CD4-positive, alpha-beta T cell (primary cell): ENCODE data around the gene BLTP3B. TPM values are rescaled to one million over a fixed set of nuclear protein-coding genes. Genes with fewer than 3 reads are reported as not detected.

Experiments
- ATAC-seq: fragments of 200-7000 bp; cut with Tn5 transposase; one replicate; pipeline ENCODE4 v1.10.0; 2022; ENCODE audit warnings: mild to moderate bottlenecking; ENCODE audit not compliant: poor library complexity
- CTCF ChIA-PET: fragments of 350-600 bp; sonication (Branson Sonifier 250); formaldehyde crosslinking; loops from one replicate; lab custom pipeline; 2021; ENCODE audit warnings: antibody characterized with exemption, inconsistent platforms; lab: Charles Lee
- POLR2A ChIA-PET: fragments of 350-600 bp; sonication (Branson Sonifier 250); formaldehyde crosslinking; loops from one replicate; lab custom pipeline; 2021; ENCODE audit warnings: antibody characterized with exemption, inconsistent platforms; lab: Charles Lee
- DNase-seq, 14 experiments: peaks; one replicate each; pipeline ENCODE4 v3.0.0-alpha.2; 2013 to 2020; ENCODE audit warnings: mixed read lengths in 2 of 14
- H3K27ac ChIP-seq, 2 donors: one replicate each; pipeline versions ENCODE4 v1.5.1 to v1.7.0; 2013; ENCODE audit warnings: low read length in 2 of 2, low read depth in 1 of 2, mild to moderate bottlenecking in 1 of 2
- H3K27me3 ChIP-seq, 2 experiments: 1 replicate in 1 of 2; 2 replicates in 1 of 2; pipeline versions ENCODE4 v1.6.1 to v1.7.0; 2013; ENCODE audit warnings: low read length in 2 of 2, control low read depth in 1 of 2, mild to moderate bottlenecking in 1 of 2, moderate library complexity in 1 of 2; ENCODE audit not compliant: insufficient read depth in 2 of 2, control insufficient read depth in 1 of 2
- H3K36me3 ChIP-seq: one replicate; pipeline ENCODE4 v1.6.1; 2013; ENCODE audit warnings: low read length, control low read depth; ENCODE audit not compliant: insufficient read depth
- H3K4me1 ChIP-seq: one replicate; pipeline ENCODE4 v1.6.1; 2013; ENCODE audit warnings: low read length, control low read depth; ENCODE audit not compliant: insufficient read depth
- H3K4me3 ChIP-seq: one replicate; pipeline ENCODE4 v1.5.1; 2013; ENCODE audit warnings: mild to moderate bottlenecking, low read length, moderate library complexity
- H3K9me3 ChIP-seq, 2 experiments: 1 replicate in 1 of 2; 2 replicates in 1 of 2; pipeline versions ENCODE4 v1.6.1 to v1.7.0; 2013; ENCODE audit warnings: low read length in 2 of 2, mild to moderate bottlenecking in 2 of 2, control low read depth in 1 of 2, moderate library complexity in 1 of 2; ENCODE audit not compliant: control insufficient read depth in 1 of 2, insufficient read depth in 1 of 2
- H3K27ac Mint-ChIP-seq: one replicate; pipeline ENCODE4 v1.8.0; 2020; ENCODE audit warnings: mixed read lengths
- H3K27me3 Mint-ChIP-seq: one replicate; pipeline ENCODE4 v1.8.0; 2021; ENCODE audit warnings: mixed read lengths
- H3K36me3 Mint-ChIP-seq: one replicate; pipeline ENCODE4 v1.8.0; 2021; ENCODE audit warnings: low read depth, mixed read lengths
- H3K4me1 Mint-ChIP-seq: one replicate; pipeline ENCODE4 v1.8.0; 2021; ENCODE audit warnings: low read depth, mixed read lengths
- H3K4me3 Mint-ChIP-seq: one replicate; pipeline ENCODE4 v1.8.0; 2020; ENCODE audit warnings: mild to moderate bottlenecking, mixed read lengths
- H3K9me3 Mint-ChIP-seq: one replicate; pipeline ENCODE4 v1.8.0; 2020; ENCODE audit warnings: mixed read lengths
- intact Hi-C, 2 experiments: fragments of 100-400 bp; cut with DNase I in 1 of 2; cut with micrococcal nuclease in 1 of 2; formaldehyde crosslinking; loops; one replicate each; pipeline versions ENCODE4 v1.15.1 to v1.9.0; 2023 to 2025; cut with DNase I, micrococcal nuclease
- total RNA-seq, 174 experiments: library from RNA in 2 of 174; stranded (reverse) in 2 of 174; gene quantifications; one replicate each; pipeline ENCODE4 v1.2.3 and lab custom pipeline; 2021 to 2026
- TF ChIP-seq, protein P1 (sequence below): fragments of 200-600 bp; IDR thresholded peaks from one replicate; pipeline ENCODE4 v1.8.0; 2022; ENCODE audit warnings: antibody characterized with exemption, mild to moderate bottlenecking

The BLTP3B gene
- total RNA-seq, 2 experiments from 2014 or later = 23.0 to 23.4 TPM

GRCh38 chr12:100157427-100157821 is 14.8 kb upstream of the BLTP3B start:
- H3K9me3 ChIP-seq = no peaks in the 10 kb centered on the region
- no peaks in the 10 kb centered on the region for H3K36me3 Mint-ChIP-seq
- ChIA-PET POLR2A (no interaction called here), CTCF (no interaction called here)
- no peaks in the 10 kb centered on the region for H3K36me3 ChIP-seq
- intact Hi-C loops = loop anchor here in 1 of 2 experiments (10.0 kb wide), 1 partner anchor 397 kb away; no protein-coding TSS in a partner anchor
- TF ChIP-seq, protein P1, sequence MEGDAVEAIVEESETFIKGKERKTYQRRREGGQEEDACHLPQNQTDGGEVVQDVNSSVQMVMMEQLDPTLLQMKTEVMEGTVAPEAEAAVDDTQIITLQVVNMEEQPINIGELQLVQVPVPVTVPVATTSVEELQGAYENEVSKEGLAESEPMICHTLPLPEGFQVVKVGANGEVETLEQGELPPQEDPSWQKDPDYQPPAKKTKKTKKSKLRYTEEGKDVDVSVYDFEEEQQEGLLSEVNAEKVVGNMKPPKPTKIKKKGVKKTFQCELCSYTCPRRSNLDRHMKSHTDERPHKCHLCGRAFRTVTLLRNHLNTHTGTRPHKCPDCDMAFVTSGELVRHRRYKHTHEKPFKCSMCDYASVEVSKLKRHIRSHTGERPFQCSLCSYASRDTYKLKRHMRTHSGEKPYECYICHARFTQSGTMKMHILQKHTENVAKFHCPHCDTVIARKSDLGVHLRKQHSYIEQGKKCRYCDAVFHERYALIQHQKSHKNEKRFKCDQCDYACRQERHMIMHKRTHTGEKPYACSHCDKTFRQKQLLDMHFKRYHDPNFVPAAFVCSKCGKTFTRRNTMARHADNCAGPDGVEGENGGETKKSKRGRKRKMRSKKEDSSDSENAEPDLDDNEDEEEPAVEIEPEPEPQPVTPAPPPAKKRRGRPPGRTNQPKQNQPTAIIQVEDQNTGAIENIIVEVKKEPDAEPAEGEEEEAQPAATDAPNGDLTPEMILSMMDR = no peak
- H3K4me3 Mint-ChIP-seq = no peak overlapping the region
- no peak overlapping the region for H3K27ac ChIP-seq
- H3K4me3 ChIP-seq = no peak overlapping the region
- no peaks in the 10 kb centered on the region for H3K27me3 ChIP-seq
- no peak for DNase-seq
- H3K27ac Mint-ChIP-seq = no peak overlapping the region
- H3K4me1 Mint-ChIP-seq = peaks cover 4% of the 10 kb centered on the region
- H3K9me3 Mint-ChIP-seq = no peaks in the 10 kb centered on the region
- H3K4me1 ChIP-seq = peaks cover 6% of the 10 kb centered on the region
- no peak for ATAC-seq
- no peaks in the 10 kb centered on the region for H3K27me3 Mint-ChIP-seq

- intact Hi-C loops = loop anchor here in 1 of 2 experiments (10.0 kb wide), 1 partner anchor 398 kb away; no protein-coding TSS in a partner anchor
- ATAC-seq = no peak
- DNase-seq = no peak
- Histone ChIP-seq H3K4me1 (peaks cover 6% of the 10 kb centered on the region), H3K4me3 (no peak overlapping the region), H3K36me3 (no peaks in the 10 kb centered on the region), H3K27ac (no peak overlapping the region), H3K9me3 (no peaks in the 10 kb centered on the region), H3K27me3 (no peaks in the 10 kb centered on the region)
- TF ChIP-seq, protein P1 = no peak
- Mint-ChIP-seq H3K4me3 (no peak overlapping the region), H3K36me3 (no peaks in the 10 kb centered on the region), H3K27ac (no peak overlapping the region), H3K4me1 (peaks cover 4% of the 10 kb centered on the region), H3K9me3 (no peaks in the 10 kb centered on the region), H3K27me3 (no peaks in the 10 kb centered on the region)
- POLR2A ChIA-PET = no interaction called here
- CTCF ChIA-PET = no interaction called here
Observed at GRCh38 chr12:100156731-100157426, 14.2 kb upstream of the BLTP3B start.

GRCh38 chr12:100154474-100155247 is 12.0 kb upstream of the BLTP3B start:
- Histone ChIP-seq H3K27me3 (no peaks in the 10 kb centered on the region), H3K36me3 (no peaks in the 10 kb centered on the region), H3K9me3 (no peaks in the 10 kb centered on the region), H3K4me3 (no peak overlapping the region), H3K27ac (no peak overlapping the region), H3K4me1 (peaks cover 6% of the 10 kb centered on the region)
- intact Hi-C loops = loop anchor here (1.0 to 10.0 kb wide), 2 partner anchors 46 to 400 kb away; partner anchors contain the start of gene ACTR6 (in 1 of the 2)
- no peak overlapping the region for H3K4me3 Mint-ChIP-seq
- peak; percentile 74 for ATAC-seq
- H3K9me3 Mint-ChIP-seq = no peaks in the 10 kb centered on the region
- no peaks in the 10 kb centered on the region for H3K27me3 Mint-ChIP-seq
- H3K36me3 Mint-ChIP-seq = no peaks in the 10 kb centered on the region
- H3K4me1 Mint-ChIP-seq = peaks cover 4% of the 10 kb centered on the region
- TF ChIP-seq, protein P1 = peak; percentile 86
- POLR2A ChIA-PET = interaction anchor here (1.2 to 1.4 kb wide), 4 partner anchors 8 to 113 kb away, joined by 3 to 10 read pairs (median 4); partner anchors contain the start of genes ACTR6, DEPDC4 and SCYL2
- peak; percentile 53 to 82 (median 64) for DNase-seq
- CTCF ChIA-PET = interaction anchor here (0.9 to 1.9 kb wide), 15 partner anchors 9 to 171 kb away, joined by 3 to 18 read pairs (median 3); partner anchors contain the start of genes ACTR6, DEPDC4 and SCYL2
- no peak overlapping the region for H3K27ac Mint-ChIP-seq
